Hematopoietic multipotent progenitor cell (in vitro differentiated cells): ENCODE measurements around the gene KCNMA1. TPM values are rescaled to one million over a fixed set of nuclear protein-coding genes. Genes with fewer than 3 reads are reported as not detected.
"Not testable (repeated sequence)": the region's sequence is repeated elsewhere in the genome, so short reads cannot be mapped to it uniquely, and the experiment has no call there.

Experiments used
- DNase-seq, 3 donors: peaks; one replicate each; pipeline ENCODE4 v3.0.0-alpha.2; 2011 to 2015; ENCODE audit warnings: low read depth in 2 of 3, low spot score in 2 of 3
- total RNA-seq: library from RNA; depleted of rRNA; stranded (reverse); fragments of >200 nt; gene quantifications from one replicate; pipeline ENCODE4 v1.2.3, GENCODE V29; 2012

KCNMA1 gene
- total RNA-seq, 1 donor = 0.27 TPM

- DNase-seq = no peak
Measured at GRCh38 chr10:77431980-77432797, 205.4 kb downstream of the KCNMA1 start.

DNA sequence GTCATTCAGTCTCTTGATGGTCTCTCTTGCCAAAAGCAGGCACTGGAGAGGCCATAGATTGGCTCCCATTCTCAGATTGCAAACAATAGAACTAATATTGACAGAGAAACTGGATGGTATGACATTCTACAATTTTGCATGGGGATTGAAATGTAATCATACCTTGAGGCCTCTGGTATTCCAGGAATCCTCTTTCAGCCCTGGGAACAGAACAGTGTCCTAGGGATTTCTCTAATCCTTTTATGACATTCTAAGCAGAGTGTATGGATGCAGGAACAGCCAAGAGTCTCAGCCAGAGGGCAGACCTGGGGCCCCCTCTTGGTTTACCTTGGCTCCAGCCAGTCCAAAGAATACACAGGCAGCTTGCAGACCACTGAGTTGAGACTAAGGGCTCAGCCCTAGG is 206.4 kb downstream of the KCNMA1 start:
- DNase-seq = no peak

- DNase-seq = no peak
Measured at GRCh38 chr10:77430530-77430929, 207.1 kb downstream of the KCNMA1 start.

- DNase-seq = peak in 2 of 3 donors; percentile 1 to 14
Measured at GRCh38 chr10:77428691-77429395, 208.8 kb downstream of the KCNMA1 start.

DNA sequence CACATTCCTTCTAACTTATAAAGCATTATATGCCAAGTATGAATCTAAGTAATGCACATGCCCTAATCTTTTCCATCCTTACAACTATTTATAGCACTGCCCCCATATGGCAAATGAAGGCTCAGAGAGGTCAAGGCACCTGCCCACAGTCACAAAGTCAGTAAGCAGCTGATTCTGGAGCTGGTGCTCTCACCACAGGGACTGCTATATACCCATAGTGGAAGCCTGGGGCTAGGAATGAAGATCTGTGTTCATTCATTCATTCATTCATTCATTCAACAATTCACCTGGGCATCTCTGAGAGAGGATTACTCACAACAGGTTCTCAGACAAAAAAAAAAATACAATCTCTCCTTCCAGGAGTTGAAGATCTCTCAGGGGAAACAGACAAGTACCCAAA is 213.4 kb downstream of the KCNMA1 start:
- no peak for DNase-seq

DNA sequence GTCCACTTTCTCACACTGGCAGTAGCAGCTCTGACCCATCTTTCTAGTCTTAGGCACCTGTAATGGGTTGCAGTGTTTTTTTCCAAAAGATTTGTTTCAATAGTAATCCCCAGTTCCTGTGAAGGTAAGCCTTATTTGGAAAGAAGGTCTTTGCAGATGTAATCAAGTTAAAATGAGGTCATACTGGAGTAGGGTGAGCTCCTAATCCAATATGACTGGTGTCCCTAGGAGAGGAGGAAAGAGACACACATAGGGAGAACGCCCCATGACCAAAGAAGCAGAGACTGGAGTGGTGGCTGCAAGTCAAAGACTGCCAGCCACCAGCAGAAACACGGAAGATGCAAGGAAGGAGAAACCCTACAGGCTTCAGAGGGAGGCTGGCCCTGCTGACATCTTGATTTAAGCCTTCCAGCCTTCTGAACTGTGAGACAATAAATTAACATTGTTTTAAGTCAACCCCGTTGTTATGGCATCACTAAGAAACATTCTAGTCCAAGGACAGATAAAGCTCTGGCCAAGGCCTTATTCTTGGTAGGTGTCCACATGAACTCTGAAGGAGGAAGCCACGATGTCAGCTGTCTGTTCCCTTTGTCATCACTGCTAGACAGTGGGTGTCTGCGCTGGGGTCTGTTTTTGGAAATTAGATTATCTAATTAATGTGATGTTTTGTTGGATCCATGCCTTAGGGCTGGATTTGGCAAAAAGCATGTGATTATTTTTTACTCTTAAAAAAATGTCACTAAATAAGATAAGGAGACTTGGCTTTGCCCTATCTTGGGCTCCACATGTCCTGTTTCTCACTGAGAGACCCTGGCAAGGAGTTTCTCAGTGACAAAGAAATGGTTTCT is 214.9 kb downstream of the KCNMA1 start:
- peak in 2 of 3 donors; percentile 14 to 45 for DNase-seq

DNA sequence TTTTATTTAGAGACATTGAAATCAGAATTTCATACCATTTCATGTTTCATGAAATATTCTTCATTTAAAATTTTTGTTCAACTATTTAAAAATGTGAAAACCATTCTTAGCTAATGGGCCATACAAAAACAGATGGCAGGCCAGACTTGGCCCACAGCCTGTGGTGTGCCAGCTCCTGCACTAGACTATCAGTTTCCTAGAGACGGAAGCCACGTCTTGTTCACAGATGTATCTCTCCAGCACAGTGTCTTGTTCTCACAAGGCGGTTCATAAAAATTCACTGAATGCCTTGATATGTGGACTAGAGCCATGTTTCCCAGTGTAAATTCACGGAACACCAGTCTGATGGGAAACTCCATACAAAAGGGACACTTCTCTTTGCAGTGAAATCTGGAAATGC is 216.0 kb downstream of the KCNMA1 start:
- no peak for DNase-seq

- no peak for DNase-seq
Measured at GRCh38 chr10:77420947-77421523, 216.6 kb downstream of the KCNMA1 start.

DNA sequence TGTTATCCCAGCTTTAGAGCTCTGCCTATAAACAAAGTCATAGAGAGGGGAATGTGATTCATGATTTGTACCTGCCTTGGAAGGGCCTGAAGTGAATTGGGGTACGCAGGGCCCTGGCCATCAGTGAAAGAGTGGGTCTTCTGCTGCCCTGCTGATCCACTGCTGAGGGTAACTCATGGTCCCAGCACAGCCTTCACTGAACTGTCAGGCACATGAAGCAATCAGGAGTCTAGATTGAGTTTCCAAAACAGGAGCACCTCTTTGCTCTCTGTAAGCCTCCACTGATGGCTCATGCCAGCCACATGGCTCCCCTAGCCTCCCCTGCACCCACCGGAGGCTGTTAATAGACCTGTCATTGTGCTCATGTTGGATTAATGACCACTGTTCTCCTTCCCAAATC is 217.6 kb downstream of the KCNMA1 start:
- no peak for DNase-seq

- no peak for DNase-seq
Measured at GRCh38 chr10:77419056-77419455, 218.6 kb downstream of the KCNMA1 start.

DNA sequence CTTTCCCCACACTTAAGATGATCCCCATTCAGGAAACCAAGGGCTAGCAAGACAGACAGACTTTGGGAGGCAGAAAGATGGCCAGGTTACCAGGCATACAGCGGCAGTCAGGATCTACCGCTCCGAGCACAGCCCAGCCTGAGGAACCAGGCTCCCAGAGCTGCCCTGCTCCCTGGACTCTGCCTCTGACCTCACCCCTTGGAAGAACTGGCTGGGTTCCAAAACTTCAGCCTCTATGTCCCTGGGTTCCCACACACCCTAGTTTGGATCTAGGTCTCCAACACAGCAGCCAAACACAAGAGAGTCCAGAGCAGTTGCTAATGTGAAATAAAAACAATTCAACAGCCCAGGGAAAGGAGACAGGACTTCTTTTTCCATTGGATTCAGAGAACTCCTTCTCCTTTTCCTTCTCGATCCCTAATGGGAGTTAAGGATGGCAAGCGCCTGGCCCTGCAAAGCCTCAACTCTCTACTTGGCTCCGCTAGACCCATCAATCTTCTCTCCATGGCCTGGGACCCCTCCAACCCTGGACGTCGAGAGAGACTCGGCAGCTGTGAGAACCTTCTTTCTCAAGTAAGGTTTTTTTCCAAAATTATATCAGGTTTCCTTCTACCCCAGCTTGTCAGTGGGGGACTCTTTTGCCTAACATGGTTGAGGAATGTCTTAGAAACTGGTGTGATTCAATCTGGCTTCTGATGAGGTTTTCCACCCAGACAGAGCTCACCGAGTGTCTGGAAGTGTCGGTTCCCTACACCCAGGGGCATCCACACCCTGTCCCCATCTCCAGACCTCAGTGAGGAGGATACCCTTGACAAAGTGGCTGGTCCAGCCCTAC is 219.6 kb downstream of the KCNMA1 start:
- DNase-seq = no peak

DNA sequence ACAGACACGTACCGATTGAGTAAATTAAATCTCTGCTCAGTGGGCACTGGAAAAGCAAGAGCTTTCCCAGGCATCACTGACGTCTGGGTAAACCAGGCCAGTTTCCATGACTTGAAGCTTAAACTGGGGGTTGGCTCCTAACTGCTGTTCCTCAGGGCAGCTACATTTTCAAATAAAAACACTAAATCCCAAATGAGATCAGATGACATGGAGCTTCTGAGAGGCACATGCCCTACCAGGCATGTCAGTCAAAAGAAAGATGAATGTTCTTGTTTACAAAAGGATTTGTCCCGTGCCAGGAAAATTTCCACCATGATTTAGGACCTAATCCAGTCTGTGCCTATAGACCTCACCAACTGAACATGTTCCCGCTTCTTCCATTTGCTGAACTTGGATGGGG is 220.2 kb downstream of the KCNMA1 start:
- DNase-seq = no peak

- DNase-seq = no peak
Measured at GRCh38 chr10:77416311-77417135, 221.1 kb downstream of the KCNMA1 start.

GRCh38 chr10:77415313-77415960 is 222.2 kb downstream of the KCNMA1 start:
- DNase-seq = no peak

GRCh38 chr10:77413231-77413630 is 224.4 kb downstream of the KCNMA1 start:
- no peak for DNase-seq

GRCh38 chr10:77412573-77413133 is 225.0 kb downstream of the KCNMA1 start:
- DNase-seq = not testable (repeated sequence)

DNA sequence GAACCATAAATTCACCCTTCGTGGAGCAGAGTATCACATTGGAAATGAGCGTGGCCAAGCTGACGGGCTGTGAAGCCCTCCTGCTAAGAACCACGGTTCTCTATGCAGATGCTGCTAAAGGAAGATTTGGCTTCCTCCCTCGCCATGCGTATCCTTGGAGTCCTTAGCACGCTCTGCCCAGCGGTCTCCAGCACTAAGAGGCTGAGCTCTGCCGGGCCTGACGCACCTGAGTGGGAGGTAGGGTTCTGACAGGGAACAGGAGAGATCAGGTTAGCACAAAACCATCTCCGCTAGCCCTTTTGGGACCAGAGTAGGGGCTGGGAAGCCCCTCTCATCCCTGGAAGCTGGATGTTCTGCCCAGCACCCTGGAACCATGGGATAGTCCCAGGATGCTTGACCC is 225.8 kb downstream of the KCNMA1 start:
- no peak for DNase-seq

GRCh38 chr10:77410523-77410922 is 227.1 kb downstream of the KCNMA1 start:
- no peak for DNase-seq
